HG03159 (cell line): ENCODE measurements around the gene IFNA21.
"Not testable (repeated sequence)": the region's sequence is repeated elsewhere in the genome, so short reads cannot be mapped to it uniquely, and the experiment has no call there.

ENCODE experiments used
- ATAC-seq: cut with Tn5 transposase; IDR thresholded peaks from one replicate; pipeline ENCODE4 v1.9.1; 2021; ENCODE audit warnings: mild to moderate bottlenecking, moderate library complexity; ENCODE audit not compliant: unreplicated experiment

The IFNA21 gene

GRCh38 chr9:21166560-21166959, at the start of gene IFNA21:
TSS of gene IFNA21 (minus strand) at chr9:21166660. CDS start at chr9:21166612, 48 bp downstream.
- ATAC-seq = not testable (repeated sequence)

DNA sequence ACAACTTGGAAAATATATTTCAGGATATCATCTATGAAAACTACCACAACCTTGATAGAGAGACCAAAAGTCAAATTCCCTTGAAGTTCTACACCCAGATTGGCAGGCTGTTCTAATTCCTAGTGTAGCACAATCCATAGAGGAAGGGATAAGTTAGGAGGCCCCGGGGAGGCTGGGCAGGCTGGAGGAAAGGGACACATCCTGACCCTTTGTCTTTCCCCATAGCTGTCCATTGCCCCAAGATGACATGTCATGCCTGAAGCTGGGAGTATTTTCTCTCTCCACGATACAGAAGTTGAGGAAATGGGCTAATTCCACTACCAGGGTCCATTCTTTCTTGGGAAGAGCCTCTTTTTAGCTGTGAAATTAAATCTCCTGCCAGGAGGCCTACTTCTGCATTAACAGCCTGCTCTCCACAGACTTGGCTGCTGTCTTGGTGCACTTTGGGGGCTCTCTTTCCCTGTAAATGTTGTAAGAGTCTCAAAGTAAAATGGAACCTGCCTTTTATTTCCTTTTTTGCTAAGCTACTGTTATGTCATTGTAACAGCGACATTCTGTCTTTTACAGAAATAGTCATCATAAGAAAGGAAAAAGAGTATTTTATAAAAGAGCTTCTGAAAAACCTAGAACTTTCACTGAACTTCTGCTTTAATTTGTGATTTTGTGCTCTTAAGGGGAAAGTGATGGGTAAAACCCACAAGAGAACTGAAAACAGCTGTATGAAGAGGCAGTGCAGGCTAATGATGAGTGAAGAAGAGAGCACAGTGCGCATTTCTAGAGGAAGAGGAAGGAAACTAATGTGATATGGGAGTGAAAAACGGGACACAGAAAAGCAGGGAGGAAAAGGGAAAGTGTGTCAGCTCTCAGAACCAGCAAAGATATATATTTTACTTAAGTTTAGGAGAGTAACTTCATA, 47.2 kb upstream of the IFNA21 start:
- peak; percentile 76 for ATAC-seq

GRCh38 chr9:21212160-21212559, 45.7 kb upstream of the IFNA21 start:
- not testable (repeated sequence) for ATAC-seq

DNA sequence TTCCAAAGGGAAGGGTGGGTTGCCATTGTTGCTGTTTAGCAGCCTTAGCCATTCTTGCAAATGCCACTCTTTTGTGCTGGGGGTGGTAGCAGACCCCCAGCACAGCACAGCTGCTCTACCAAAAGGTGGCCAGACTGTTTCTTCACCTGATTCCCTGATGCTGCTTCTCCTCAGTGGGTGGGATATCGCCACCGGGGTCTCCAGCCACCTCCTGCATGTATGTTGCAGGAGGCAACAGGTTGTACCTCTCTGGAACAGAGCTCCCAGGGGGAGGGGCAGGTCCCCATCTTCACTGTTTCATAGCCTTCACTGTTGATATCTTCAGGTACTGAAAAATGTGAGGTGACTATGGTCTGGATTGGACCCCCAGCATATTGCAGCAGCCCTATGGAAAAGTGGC, 44.3 kb upstream of the IFNA21 start:
- not testable (repeated sequence) for ATAC-seq

DNA sequence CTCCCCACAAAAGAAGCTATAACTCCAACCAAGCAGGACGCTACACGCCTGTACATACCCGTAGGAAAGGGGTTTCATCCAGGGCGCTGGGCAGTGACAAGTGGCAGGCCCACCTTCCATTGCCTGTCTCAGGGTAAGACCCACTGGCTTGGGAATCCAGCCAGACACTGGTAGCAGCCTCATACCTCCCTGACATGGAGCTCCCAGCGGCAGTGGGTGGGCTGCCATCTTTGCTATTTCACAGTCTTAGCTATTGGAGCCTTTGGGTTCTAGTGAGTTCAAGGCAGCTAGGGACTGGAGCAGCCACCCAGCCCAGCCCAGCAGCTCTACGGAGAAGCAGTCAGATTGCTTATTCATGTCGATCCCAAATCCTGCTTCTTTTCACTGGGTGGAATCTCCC, 43.9 kb upstream of the IFNA21 start:
- ATAC-seq = no peak

- ATAC-seq = not testable (repeated sequence)
These were observed 40.6 kb upstream of the IFNA21 start, which contains the start of gene IFNA10 for GRCh38 chr9:21207043-21207442. TSS of gene IFNA10 (minus strand) at chr9:21207143. CDS start at chr9:21207097, 46 bp downstream.

GRCh38 chr9:21205204-21205603, 38.7 kb upstream of the IFNA21 start:
- no peak for ATAC-seq

- not testable (repeated sequence) for ATAC-seq
These were observed 35.6 kb upstream of the IFNA21 start, which contains the start of gene IFNA7 for GRCh38 chr9:21202105-21202504. TSS of gene IFNA7 (minus strand) at chr9:21202205. CDS start at chr9:21202165, 40 bp downstream.

GRCh38 chr9:21194867-21195776, 28.7 kb upstream of the IFNA21 start:
- ATAC-seq = peak; percentile 95

DNA sequence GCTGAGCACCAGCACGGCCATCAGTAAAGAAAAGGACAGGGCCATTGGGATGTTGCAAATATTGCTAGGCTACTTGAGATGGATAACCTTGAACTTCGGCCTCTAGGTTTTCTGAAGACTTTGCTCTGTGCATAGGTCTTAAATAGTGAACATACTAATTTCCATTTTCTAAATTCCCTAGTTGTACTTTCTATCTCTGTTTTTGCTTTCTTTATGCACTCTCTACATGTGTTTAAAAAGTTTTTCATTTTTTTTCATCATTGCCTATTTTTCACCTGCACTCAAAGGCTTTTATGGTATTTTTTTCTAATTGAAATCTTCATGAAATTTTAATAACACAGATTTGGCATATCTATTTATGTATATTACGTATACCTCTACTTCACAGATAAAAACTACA, 21.0 kb upstream of the IFNA21 start, which contains the start of gene IFNA4:
Gene IFNA4 (minus strand): TSS at position 101 of the 400 bp plus-strand sequence. CDS start 56 bp downstream, at position 45.
- not testable (repeated sequence) for ATAC-seq

DNA sequence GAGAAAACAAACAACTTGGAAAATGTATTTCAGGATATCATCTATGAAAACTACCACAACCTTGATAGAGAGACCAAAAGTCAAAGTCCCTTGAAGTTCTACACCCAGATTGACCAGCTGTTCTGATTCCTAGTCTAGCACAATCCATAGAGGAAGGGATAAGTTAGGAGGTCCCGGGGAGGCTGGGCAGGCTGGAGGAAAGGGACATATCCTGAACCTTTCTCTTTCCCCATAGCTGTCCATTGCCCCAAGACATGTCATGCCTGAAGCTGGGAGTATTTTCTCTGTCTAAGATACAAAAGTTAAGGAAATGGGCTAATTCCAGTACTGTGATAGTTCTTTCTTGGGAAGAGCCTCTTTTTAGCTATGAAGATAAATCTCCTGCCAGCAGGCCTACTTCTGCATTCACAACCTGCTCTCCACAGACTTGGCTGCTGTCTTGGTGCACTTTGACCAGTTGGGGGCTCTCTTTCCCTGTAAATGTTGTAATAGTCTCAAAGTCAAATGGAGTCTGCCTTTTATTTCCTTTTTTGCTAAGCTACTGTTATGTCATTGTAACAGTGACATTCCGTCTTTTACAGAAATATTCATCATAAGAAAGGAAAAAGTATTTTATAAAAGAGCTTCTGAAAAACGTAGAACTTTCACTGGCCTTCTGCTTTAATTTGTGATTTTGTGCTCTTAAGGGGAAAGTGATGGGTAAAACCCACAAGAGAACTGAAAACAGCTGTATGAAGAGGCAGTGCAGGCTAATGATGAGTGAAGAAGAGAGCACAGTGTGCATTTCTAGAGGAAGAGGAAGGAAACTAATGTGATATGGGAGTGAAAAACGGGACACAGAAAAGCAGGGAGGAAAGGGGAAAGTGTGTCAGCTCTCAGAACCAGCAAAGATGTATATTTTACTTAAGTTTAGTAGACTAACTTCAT, 16.6 kb upstream of the IFNA21 start:
- peak; percentile 98 for ATAC-seq

DNA sequence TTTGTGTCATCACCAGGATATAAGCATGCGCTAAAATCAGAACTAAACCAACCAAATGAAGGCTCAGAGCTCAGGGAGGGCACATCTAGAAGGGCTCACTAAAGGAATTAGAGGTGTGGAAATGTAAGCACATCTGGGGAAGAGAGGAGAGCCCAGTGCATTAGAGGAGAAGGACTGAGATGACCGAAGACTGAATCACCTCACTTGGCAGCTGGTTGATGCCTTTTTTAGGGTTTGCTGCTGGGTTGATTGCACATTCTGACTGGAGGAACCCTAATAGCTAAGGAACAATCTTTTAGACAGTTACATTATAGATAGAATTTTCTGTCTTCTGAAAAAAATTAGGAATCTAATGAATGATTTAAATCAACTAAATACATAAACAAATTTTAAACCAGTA, 8.2 kb upstream of the IFNA21 start:
- ATAC-seq = no peak

DNA sequence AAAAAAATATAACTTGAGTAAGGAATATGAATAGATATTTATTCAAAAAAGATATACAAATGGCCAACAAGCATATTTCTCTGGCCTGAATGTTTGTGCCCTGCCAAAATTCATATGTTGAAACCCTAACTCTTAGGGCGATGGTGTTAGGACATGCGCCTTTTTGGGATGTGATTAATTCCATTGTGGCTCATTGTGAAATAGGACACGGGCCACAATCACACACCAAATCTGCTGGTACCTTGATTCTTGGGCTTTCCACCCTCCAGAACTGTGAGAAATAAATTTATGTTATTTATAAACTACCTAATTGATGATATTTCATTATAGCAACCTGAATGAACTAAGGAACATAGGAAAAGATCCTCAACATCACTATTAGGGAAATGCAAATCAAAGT, 5.7 kb upstream of the IFNA21 start:
- ATAC-seq = no peak

DNA sequence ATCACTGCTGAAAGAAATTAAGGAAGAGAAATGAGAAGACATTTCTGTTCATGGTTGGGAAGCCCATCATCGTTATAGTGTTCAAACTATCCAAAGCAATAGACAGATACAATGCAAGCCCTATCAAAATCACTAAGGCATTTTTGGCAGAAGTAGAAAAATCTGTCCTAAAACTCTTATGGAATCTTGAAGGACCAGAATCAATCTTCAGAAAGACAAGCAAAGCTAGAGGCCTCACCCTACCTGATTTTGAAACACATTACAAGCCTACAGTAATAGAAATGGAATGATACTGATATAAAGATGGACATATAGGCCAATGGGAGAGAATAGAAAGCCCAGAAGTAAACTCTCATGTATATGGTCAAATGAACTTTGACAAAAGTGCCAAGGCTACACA, 4.9 kb upstream of the IFNA21 start:
- no peak for ATAC-seq

GRCh38 chr9:21165516-21165915, 944 bp downstream of the IFNA21 start:
- no peak for ATAC-seq

DNA sequence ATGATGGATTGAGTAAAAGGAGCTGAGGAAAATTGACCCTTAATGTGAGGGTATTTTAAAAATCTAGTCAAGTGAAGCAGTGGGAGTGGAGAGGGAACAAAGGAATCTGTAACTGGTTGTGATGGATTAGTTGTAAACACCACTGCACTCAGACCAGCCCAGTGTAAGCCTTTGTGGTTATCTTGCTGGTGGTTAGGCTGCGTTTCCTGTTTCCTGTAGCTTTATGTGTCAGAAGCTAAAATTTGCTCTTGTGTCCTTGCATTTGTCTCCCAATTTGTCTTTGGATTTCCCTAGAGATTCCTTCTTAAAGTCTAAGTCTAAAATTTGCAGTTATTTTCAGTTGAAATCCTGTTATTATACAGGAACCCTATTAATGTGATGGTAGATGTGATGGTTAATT, 6.3 kb downstream of the IFNA21 start:
- peak; percentile 86 for ATAC-seq

DNA sequence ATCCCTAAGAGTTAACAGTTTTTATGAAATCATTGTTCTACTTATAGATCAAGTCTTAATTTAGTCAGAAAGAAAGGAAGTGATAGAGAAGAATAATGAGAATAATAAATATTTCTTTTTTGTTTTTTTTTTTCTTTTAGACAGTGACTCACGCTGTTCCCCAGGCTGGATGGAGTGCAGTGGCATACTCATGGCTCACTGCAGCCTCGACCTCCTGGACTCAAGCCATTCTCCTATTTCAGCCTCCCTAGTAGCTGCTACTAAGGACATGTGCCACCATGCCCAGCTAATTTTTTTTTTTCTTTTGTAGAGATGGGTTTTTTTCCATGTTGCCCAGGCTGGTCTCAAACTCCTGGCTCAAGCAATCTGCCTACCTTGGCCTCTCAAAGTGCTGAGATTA, 11.0 kb downstream of the IFNA21 start:
- no peak for ATAC-seq

DNA sequence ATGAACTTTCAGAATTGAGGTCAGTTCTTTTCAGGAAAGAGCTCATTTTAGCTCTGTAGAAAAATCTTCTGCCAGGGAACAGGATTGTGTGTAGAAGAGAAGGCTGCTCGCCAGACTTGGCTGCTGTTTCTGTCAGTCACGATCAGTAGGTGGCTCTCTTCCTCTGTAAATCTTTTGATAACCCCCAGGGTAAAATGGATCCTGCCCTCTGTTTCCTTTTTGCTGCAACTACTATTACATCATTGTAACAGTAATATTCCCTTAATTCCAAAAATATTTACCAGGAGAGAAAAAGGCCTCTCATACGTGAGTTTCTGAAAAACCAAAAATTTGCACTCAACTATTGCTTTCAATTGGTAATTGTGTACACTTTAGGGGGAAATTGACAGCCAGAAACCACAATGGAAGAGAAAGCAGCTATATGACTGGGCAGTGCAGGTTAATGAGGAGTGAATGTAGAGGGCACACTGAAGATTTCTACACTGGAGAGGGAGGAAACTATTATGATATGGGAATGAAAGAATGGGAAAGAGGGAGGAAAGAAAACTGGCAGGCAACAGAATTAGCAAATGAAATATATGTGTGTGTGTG, 12.3 kb downstream of the IFNA21 start:
- ATAC-seq = peak; percentile 88

GRCh38 chr9:21153336-21154017, 13.0 kb downstream of the IFNA21 start:
- peak; percentile 23 for ATAC-seq
